SK-MEL-5 (cell line): ENCODE data around the gene RCC1. TPM values are rescaled to one million over a fixed set of nuclear protein-coding genes. Genes with fewer than 3 reads are reported as not detected.
"Not testable (repeated sequence)": the region's sequence is repeated elsewhere in the genome, so short reads cannot be mapped to it uniquely, and the experiment has no call there.

Experiments
- DNase-seq: peaks from one replicate; pipeline ENCODE4 v3.0.0-alpha.2; 2016; ENCODE audit warnings: low read depth, low spot score
- in situ Hi-C: cut with HindIII; loops from 2 replicates; pipeline ENCODE4 v1.10.0; 2016; ENCODE audit warnings: low sequenced_read_pairs, high pct_unique_total_duplicates, low pct_unique_long_range_greater_than_20kb
- polyA plus RNA-seq, 2 experiments: library from polyadenylated mRNA; depleted of rRNA; stranded (reverse); fragments of >200 nt; gene quantifications; 2 replicates each; pipeline ENCODE4 v1.2.3, GENCODE V29; 2015
- total RNA-seq: library from RNA; depleted of rRNA; stranded (reverse); fragments of >200 nt; shearing (Covaris generic); gene quantifications from 2 replicates; pipeline ENCODE4 v1.2.3, GENCODE V29; 2014; rRNA removed

RCC1 gene, protein sequence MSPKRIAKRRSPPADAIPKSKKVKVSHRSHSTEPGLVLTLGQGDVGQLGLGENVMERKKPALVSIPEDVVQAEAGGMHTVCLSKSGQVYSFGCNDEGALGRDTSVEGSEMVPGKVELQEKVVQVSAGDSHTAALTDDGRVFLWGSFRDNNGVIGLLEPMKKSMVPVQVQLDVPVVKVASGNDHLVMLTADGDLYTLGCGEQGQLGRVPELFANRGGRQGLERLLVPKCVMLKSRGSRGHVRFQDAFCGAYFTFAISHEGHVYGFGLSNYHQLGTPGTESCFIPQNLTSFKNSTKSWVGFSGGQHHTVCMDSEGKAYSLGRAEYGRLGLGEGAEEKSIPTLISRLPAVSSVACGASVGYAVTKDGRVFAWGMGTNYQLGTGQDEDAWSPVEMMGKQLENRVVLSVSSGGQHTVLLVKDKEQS
- total RNA-seq, result 26.0 and 26.7 TPM in 2 replicates
- 48.7 and 52.1 TPM in 2 replicates for polyA plus RNA-seq (2015; cell fraction: cytosol; rRNA removed)
- polyA plus RNA-seq (2015; cell fraction: nucleus; rRNA removed), result 22.7 and 29.4 TPM in 2 replicates

DNA sequence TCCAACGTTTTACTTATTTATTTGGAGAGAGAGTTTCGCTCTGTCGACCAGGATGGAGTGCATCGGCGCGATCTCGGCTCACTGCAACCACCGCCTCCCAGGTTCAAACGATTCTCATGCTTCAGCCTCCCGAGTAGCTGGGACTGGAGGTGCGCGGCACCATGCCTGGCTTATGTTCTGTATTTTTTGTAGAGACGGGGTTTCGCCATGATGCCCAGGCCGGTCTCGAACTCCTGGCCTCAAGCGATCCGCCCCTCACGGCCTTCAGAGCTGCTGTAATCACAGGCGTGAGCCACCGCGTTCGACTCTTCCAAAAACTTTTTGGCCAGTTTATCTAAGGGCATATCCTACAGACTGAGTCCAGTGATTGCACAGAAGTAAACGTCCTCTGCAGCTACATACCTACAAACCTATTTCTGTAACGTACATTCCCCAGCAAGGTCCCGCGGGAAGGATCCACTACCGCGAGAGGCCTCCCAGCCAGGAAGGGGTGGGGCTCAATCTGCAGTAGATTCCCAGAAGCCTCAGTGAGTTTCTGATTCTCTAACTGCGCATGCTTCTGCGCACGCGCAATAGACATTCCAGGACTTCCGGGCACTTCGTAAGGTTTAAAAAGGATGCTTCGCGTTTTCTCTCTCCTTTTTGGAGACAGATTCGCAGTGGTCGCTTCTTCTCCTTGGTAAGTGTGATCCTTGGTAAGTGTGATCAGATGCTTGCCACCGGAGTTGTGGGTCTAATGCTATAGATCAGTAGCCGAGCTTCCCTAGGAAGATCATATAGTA lies at the start of gene RCC1:
RCC1 (plus strand) TSS at position 638 of the 782 bp plus-strand sequence. CDS start 23,824 bp downstream, outside the sequence.
- peak; percentile 99 for DNase-seq
- in situ Hi-C loops, result no loop called here

DNA sequence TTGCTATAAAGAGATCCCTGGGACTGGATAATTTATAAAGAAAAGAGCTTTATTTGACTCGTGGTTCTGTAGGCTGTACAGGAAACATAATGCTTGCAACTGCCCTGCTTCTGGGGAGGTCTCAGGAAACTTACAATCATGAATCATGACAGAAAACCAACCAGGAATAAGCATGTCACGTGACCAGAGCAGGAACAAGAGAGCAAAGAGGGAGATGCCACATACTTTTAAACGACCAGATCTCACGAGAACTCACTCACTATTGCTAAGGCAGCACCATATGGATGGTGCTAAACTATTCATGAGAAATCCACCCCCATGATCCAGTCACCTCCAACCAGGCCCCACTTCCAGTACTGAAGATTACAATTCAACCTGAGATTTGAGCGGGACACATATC lies 49.8 kb upstream of the RCC1 start:
- DNase-seq, result peak; percentile 55
- in situ Hi-C loops, result no loop called here

DNA sequence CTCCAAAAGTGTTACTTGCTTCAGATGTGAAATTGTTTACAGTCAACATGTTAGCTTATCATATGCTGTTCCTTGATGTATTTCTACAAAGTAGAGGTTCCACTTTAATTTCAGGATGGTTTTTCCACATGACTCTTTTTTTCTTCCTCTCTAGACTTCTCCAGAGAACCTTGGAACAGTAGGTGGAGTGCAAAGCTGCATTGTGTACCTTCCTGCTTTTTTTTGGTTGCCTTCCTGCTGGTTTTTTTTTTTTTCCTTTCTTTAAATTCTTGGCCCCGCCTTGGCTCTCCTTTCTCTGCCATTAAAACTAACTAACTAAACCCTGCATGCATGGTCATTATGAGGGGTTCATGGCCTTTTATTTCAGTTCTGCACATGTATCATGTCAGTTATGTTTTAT lies 48.2 kb upstream of the RCC1 start:
- in situ Hi-C loops, result no loop called here
- DNase-seq, result no peak

DNA sequence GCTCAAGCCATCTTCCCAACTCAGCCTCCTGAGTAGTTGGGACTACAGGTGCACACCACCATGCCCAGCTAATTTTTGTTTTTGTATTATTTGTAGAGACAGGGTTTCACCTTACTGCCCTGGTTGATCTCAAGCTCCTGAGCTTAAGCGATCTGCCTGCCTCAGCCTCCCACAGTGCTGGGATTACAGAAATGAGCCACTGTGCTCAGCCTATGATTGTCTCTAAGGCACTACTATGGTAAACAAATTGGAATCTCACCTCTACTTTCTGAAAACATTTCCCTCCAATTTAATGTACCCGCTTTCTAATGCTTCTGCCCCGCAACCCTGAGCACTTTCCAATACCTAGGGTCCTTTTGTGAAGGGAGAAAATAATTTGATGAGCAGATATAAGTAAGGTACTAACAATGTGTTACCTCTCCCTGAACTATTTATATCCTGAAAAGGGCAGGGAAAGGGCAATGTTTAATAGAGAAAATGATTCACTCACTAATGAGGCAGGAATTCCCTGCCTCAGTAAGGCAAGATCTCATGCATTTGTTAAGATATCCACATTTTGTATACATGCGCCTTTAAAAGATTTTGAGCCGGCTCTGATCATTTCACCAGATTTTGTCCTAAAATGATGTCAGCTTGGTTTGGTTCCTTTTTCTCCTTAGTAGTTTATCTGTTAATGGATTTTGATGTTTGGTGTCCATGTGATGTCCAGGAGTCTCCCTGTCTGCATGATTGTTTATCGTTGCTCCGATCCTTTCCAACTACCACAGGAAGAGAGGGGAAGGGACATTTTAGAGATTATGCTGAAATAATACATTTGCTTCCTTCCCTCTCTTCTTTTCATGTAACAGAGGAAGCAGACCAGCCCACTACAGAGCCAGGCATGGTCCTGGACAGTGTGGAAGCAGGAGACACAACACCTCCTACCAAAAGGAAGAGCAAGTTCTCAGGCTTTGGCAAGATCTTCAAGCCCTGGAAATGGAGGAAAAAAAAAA lies 47.3 kb upstream of the RCC1 start:
- in situ Hi-C loops, result no loop called here

DNA sequence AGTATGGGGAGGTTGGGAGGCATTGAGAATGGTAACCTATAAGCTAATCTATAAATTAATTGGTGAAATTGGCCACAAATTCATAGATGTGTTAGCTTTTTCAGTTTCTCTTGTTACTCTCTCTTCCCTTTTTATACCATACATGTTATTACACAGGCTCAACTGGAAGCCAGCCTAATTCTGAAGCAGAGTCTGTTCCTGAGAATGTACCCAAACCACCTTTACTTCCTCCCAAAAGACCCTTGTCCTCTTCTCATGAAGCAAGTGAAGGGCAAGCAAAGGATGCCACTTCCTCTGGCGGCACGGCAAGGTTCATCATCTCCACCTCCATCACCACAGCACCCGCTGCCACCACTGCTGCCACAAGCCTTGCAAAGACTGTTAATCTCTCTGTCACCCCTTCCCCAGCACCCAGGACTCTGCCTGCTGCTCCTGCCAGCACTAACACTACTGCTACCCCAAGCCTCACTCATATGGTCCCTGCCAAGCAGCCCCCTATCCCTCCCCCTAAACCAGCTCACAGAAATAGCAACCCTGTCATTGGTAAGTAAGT lies 39.5 kb upstream of the RCC1 start:
- in situ Hi-C loops, result no loop called here
- no peak for DNase-seq

More for the DNA sequence above, 47.3 kb upstream of the RCC1 start:
- no peak for DNase-seq

DNA sequence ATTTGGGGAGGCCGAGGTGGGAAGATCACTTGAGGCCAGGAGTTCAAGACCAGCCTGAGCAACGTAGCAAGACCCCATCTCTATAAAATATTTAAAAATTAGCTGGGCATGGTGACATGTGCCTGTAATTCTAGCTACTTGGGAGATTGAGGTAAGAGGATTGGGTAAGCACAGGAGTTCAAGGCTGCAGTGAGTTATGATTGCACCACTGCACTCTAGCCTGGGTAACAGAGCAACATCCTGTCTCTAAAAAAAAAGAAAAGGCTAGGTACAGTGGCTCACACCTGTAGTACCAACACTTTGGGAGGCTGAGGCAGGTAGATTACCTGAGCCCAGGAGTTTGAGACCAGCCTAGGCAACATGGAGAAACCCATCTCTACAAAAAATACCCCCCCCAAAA lies 35.7 kb upstream of the RCC1 start:
- in situ Hi-C loops, result no loop called here
- DNase-seq, result no peak

DNA sequence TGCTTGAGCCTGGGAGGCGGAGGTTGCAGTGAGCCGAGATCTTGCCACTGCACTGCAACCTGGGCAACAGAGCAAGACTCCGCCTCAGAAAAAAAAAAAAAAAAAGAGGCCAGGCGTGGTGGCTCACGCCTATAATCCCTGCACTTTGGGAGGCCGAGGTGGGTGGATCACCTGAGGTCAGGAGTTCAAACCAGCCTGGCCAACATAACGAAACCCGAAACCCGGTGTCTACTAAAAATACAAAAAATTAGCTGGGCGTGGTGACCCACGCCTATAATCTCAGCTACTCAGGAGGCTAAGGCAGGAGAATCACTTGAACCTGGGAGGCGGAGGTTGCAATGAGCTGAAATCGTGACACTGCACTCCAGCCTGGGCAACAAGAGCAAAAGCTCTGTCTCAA lies 26.3 kb upstream of the RCC1 start:
- DNase-seq, in situ Hi-C loops: not testable (repeated sequence)

DNA sequence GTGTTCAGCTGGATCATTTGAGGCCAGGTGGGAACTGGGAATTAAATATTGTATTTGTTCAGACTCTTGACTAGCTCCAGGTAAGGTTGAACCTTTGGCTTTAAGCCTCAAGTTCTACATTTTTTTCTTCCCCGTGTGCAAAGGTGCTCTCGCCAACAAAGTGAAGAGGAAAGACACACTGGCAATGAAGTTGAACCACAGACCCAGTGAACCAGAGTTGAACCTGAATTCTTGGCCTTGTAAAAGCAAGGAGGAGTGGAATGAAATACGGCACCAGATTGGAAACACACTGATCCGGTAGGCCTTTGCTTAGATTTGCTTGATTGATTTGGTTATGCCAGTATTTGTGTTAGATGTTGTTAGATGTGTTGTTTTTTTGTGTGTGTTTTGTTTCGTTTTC lies 25.5 kb upstream of the RCC1 start:
- in situ Hi-C loops, result no loop called here
- DNase-seq, result no peak

DNA sequence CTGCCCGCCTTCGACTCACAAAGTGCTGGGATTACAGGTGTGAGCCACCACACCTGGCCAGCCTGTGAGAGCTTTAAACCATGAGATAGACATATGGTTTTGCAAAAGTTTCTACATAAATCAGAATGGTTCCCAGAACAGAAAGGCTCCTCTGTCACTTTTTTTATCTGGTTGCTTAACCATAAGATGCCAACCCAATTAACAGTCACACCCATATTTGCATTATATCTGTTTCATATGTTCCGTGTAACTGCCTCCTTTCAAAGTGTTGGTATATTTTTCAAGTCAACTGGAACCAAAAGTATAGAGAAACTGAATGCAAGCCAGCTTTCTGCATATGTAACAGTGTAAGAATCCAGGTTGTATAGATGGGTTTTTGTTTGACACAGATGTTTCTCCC lies 23.7 kb upstream of the RCC1 start:
- in situ Hi-C loops, result no loop called here
- DNase-seq, result no peak

DNA sequence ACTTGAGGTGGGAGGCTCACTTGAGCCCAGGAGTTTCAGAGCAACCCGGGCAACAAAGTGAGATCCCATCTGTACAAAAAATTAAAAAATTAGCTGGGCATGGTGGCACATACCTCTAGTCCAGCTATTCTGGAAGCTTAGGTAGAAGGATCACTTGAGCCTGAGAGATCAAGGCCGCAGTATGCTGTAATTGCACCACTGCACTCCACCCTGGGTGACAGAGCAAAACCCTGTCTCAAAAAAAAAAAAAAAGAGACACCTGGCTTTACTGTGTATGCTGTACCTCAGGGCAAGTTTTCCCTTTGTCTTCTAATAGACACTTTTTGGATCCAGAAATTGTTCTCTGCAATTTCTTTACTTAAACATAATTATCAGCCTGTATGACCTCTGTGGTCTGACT lies 23.1 kb upstream of the RCC1 start:
- DNase-seq, result no peak
- in situ Hi-C loops, result no loop called here

DNA sequence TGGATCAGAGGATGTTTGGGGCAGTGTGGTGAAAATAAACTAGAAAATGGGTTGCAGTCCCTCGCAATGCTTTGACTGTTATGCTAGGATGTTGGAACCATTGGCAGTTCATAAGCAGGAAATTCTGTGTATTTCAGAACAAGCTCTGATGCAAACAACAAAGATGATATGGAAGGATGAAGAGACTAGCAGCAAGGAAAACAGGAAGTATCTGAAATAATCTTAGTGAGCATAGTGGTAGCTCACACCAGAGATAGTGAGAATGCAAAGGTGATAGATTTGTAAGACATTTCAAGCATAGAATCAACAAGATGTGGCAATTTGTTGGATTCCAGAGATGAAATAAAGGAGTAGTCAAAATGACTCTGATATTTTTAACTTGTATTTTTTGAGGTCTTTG lies 11.1 kb upstream of the RCC1 start:
- in situ Hi-C loops, result no loop called here
- no peak for DNase-seq

DNA sequence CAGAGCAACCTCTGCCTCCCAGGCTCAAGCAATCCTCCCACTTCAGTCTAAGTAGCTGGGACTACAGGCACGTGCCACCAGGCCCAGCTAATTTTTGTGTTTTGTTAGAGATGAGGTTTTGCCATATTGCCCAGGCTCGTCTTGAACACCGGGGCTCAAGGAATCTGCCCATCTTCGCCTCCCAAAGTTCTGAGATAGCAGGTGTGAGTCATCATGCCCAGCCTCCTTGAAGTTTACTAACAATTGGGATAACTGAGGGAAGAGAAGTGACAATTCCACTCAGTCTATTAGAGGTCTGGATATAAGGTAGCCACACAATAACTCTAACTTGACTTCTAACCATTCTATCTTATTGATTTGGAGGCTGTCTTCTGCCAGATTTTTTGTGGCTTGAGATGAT lies 6.3 kb upstream of the RCC1 start:
- in situ Hi-C loops, result no loop called here
- no peak for DNase-seq

DNA sequence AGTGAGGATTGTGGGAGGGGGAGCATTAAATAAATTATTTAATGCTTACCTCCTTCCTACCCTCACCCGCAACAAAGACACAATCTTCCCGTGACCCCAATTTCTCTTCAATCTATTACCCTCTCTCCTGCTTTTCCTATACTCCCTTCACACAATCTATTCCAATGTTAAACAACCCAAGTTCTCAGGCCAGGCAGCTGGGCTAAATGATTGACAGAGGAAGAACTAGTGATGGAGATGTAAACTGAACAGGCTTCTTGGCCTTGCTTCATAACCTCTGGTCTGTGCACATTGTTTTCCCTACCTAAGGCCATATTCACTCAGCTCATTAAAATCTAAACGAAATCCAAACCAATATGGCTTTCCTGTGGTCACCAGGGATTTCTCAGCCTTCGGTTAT lies 3.9 kb upstream of the RCC1 start:
- in situ Hi-C loops, result no loop called here
- DNase-seq, result no peak

DNA sequence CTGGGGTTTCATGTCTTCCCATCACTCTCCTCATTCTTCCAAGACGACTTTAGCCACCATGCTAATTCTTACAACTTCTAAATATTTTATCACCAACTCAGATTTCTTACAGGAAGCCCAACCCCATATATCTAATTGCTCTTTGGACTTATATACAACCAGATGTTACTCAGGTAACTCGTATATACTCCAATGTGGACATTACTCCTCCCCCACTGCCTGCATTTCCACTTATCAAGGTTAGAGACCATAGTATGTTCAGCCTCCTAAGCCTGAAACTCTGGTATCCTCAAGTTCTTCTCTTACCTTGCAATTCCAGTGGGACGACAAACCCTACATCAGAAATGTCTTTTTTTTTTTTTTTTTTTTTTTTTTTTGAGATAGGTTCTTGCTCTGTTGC lies 2.7 kb upstream of the RCC1 start:
- DNase-seq, result no peak
- in situ Hi-C loops, result no loop called here

DNA sequence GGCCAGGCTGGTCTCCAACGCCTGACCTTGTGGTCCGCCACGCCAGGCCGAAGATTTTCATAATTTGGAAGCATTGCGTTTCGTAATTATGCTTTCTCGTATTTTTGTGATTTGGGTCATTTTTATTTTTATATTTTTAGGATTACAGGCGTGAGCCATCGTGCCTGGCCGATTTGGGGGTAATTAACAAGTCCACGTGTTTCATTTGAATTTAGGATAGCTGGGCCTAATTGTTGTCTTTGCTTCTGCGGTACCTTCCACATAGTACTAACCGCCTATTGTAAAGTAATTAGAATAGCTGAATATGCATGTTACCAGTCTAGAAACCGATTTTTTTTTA lies 1.0 kb downstream of the RCC1 start:
- in situ Hi-C loops, result no loop called here
- DNase-seq, result no peak

DNA sequence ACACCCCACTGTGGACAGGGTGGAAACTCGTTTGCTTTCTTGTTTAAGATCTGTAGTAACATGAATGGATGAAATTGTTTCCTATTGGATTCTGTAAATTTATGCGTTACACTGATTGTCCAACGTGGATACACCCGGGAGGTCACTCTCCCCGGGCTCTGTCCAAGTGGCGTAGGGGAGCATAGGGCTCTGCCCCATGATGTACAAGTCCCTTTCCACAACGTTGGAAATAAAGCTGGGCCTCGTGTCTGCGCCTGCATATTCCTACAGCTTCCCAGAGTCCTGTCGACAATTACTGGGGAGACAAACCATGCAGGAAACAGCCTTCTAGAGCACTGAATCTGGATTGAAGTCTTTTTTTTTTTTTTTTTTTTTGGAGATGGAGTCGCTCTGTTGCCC lies 1.4 kb downstream of the RCC1 start:
- peak; percentile 40 for DNase-seq
- in situ Hi-C loops, result no loop called here

DNA sequence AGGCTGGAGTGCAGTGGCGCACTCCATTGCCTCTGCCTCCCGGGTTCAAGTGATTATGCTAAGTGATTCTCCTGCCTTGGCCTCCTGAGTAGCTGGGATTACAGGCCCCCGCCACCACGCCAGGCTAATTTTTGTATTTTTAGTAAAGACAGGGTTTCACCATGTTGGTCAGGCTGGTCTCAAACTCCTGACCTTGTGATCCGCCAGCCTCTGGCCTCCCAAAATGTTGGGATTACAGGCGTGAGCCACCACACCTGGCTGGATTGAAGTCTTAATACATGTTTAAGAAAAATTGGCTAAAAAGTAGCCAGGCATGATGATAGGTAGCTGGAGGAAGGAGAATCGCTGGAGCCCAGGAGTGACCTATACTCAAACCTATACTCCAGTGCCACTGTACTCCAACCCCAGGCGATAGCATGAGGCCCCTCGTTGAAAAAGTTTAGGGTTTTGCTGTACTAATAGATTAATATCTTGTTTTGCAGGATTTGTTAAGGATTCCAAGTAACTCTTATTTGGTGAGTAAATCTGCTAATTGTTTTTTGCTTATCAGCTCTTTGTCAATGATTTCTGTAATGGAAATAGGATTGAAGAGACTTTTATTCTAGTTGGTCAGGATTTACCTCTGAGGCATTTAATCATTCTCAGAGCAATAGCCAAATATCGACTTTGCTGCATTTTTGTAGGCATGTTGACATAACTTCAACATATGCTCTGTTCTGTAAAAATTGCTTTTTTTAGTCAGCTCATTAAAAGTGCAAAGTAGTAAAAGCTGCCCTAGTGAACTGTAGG lies 2.0 kb downstream of the RCC1 start:
- DNase-seq, result no peak
- in situ Hi-C loops, result no loop called here
